Smooth muscle cell (in vitro differentiated cells): ENCODE data around the gene ADAM30. TPM values are rescaled to one million over a fixed set of nuclear protein-coding genes. Genes with fewer than 3 reads are reported as not detected.

Source experiments
- DNase-seq: peaks from one replicate; lab custom pipeline; 2025; ENCODE audit not compliant: unreplicated experiment; lab: John Stamatoyannopoulos, UW
- H2AFZ ChIP-seq: fragments of 200-600 bp; sonication (generic); 2 replicates; pipeline ENCODE4 v1.6.0; 2016; ENCODE audit warnings: antibody characterized with exemption, low read depth, mild to moderate bottlenecking
- H3F3A ChIP-seq: fragments of 200-600 bp; sonication (generic); 2 replicates; pipeline ENCODE4 v1.6.0; 2017; ENCODE audit warnings: antibody characterized with exemption, low read depth
- H3K27ac ChIP-seq: fragments of 200-600 bp; sonication (generic); 2 replicates; pipeline ENCODE4 v1.5.1; 2016; ENCODE audit warnings: low read depth, mild to moderate bottlenecking
- H3K27me3 ChIP-seq: fragments of 200-600 bp; sonication (generic); 2 replicates; pipeline ENCODE4 v1.6.1; 2016; ENCODE audit warnings: low read depth, mild to moderate bottlenecking
- H3K36me3 ChIP-seq: fragments of 200-600 bp; sonication (generic); 2 replicates; pipeline ENCODE4 v1.5.1; 2016; ENCODE audit warnings: low read depth
- H3K4me1 ChIP-seq: fragments of 200-600 bp; sonication (generic); 2 replicates; pipeline ENCODE4 v1.5.1; 2016; ENCODE audit warnings: low read depth
- H3K4me2 ChIP-seq: fragments of 200-600 bp; sonication (generic); 2 replicates; pipeline ENCODE4 v1.6.0; 2016; ENCODE audit warnings: mild to moderate bottlenecking
- H3K4me3 ChIP-seq: fragments of 200-600 bp; sonication (generic); 2 replicates; pipeline ENCODE4 v1.5.1; 2016; ENCODE audit warnings: mild to moderate bottlenecking
- H3K79me2 ChIP-seq: fragments of 200-600 bp; sonication (generic); 2 replicates; pipeline ENCODE4 v1.6.0; 2016; ENCODE audit warnings: low read depth, mild to moderate bottlenecking
- H3K9ac ChIP-seq: fragments of 200-600 bp; sonication (generic); 2 replicates; pipeline ENCODE4 v1.6.0; 2016; ENCODE audit warnings: low read depth
- H3K9me3 ChIP-seq: fragments of 200-600 bp; sonication (generic); replicated peaks from 2 replicates; pipeline ENCODE4 v1.5.1; 2016; ENCODE audit warnings: low read depth
- H4K20me1 ChIP-seq: fragments of 200-600 bp; sonication (generic); 2 replicates; pipeline ENCODE4 v1.6.0; 2016; ENCODE audit warnings: low read depth
- WGBS: methylation state at CpG from one replicate; pipeline ENCODE4 v1.1.7; 2016; ENCODE audit warnings: low lambda C conversion rate; 5-methylcytosine and 5-hydroxymethylcytosine counted together
- polyA plus RNA-seq: library from polyadenylated mRNA; unstranded; fragments of >200 nt; fragmentation: Nextera tagmentation; extraction: Ambion mirVana; gene quantifications from 2 replicates; pipeline ENCODE4 v1.2.1, GENCODE V29; 2016
- total RNA-seq: library from RNA; depleted of rRNA; stranded (reverse); fragments of >200 nt; gene quantifications from 2 replicates; pipeline ENCODE4 v1.2.3, GENCODE V29; 2014
- TF ChIP-seq, protein P1 (sequence below): fragments of 200-600 bp; sonication (generic); IDR thresholded peaks from 2 replicates; pipeline ENCODE4 v1.5.1; 2017; ENCODE audit warnings: borderline replicate concordance, mild to moderate bottlenecking, antibody characterized with exemption; ENCODE audit not compliant: insufficient read depth, poor library complexity, severe bottlenecking

The ADAM30 gene
- total and polyA plus RNA-seq, 2 experiments from 2014 or later, result not detected

GRCh38 chr1:119908661-119909060 lies 12.3 kb upstream of the ADAM30 start:
- H4K20me1 ChIP-seq, result peaks cover 4% of the 10 kb centered on the region
- no peaks in the 10 kb centered on the region for H3K79me2 ChIP-seq
- H3K4me3 ChIP-seq, result no peak overlapping the region
- 93% methylated on average over 3 of the region's 3 CpGs for WGBS
- H3K27me3 ChIP-seq, result no peaks in the 10 kb centered on the region
- no peak overlapping the region for H3K4me2 ChIP-seq
- H3K36me3 ChIP-seq, result no peaks in the 10 kb centered on the region
- no peak overlapping the region for H2AFZ ChIP-seq
- no peak for DNase-seq
- no peaks in the 10 kb centered on the region for H3F3A ChIP-seq
- no peaks in the 10 kb centered on the region for H3K9me3 ChIP-seq
- no peak overlapping the region for H3K9ac ChIP-seq
- no peak overlapping the region for H3K27ac ChIP-seq
- H3K4me1 ChIP-seq, result no peaks in the 10 kb centered on the region
- TF ChIP-seq, protein P1, sequence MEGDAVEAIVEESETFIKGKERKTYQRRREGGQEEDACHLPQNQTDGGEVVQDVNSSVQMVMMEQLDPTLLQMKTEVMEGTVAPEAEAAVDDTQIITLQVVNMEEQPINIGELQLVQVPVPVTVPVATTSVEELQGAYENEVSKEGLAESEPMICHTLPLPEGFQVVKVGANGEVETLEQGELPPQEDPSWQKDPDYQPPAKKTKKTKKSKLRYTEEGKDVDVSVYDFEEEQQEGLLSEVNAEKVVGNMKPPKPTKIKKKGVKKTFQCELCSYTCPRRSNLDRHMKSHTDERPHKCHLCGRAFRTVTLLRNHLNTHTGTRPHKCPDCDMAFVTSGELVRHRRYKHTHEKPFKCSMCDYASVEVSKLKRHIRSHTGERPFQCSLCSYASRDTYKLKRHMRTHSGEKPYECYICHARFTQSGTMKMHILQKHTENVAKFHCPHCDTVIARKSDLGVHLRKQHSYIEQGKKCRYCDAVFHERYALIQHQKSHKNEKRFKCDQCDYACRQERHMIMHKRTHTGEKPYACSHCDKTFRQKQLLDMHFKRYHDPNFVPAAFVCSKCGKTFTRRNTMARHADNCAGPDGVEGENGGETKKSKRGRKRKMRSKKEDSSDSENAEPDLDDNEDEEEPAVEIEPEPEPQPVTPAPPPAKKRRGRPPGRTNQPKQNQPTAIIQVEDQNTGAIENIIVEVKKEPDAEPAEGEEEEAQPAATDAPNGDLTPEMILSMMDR, result no peak

- H3K4me1 ChIP-seq, result no peaks in the 10 kb centered on the region
- DNase-seq, result no peak
- H2AFZ ChIP-seq, result no peak overlapping the region
- H3K4me2 ChIP-seq, result no peak overlapping the region
- H4K20me1 ChIP-seq, result no peaks in the 10 kb centered on the region
- no peaks in the 10 kb centered on the region for H3K79me2 ChIP-seq
- H3K9ac ChIP-seq, result no peak overlapping the region
- no peaks in the 10 kb centered on the region for H3K36me3 ChIP-seq
- H3F3A ChIP-seq, result no peaks in the 10 kb centered on the region
- no peaks in the 10 kb centered on the region for H3K9me3 ChIP-seq
- H3K27me3 ChIP-seq, result no peaks in the 10 kb centered on the region
- TF ChIP-seq, protein P1, result no peak
- H3K27ac ChIP-seq, result no peak overlapping the region
- H3K4me3 ChIP-seq, result no peak overlapping the region
- 96% methylated on average over 4 of the region's 4 CpGs for WGBS
Observed at GRCh38 chr1:119906927-119907652, 10.8 kb upstream of the ADAM30 start.

DNA sequence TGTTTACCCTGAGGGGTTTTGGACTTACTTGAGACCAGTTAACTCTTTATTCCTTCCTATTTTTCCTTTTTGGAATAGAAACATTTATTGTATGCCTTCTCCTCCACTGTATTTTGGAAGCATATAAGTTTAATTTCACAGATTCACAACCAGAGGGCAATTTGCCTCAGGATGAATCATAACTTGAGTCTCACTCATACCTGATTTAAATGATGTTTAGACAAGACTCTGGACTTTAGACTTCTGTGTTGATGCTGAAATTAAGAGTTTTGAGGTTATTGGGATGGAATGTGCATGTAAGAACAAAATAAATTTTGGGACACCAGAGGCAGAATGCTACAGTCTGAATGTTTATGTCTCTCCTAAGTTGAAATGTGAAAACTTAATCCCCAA lies 7.1 kb upstream of the ADAM30 start:
- H3K27me3 ChIP-seq, result peaks cover 9% of the 10 kb centered on the region
- no peaks in the 10 kb centered on the region for H3K4me1 ChIP-seq
- H3K4me3 ChIP-seq, result no peak overlapping the region
- DNase-seq, result no peak
- no peaks in the 10 kb centered on the region for H4K20me1 ChIP-seq
- TF ChIP-seq, protein P1, result no peak
- H3K9ac ChIP-seq, result no peak overlapping the region
- H3K36me3 ChIP-seq, result no peaks in the 10 kb centered on the region
- H2AFZ ChIP-seq, result no peak overlapping the region
- H3K9me3 ChIP-seq, result no peaks in the 10 kb centered on the region
- no peaks in the 10 kb centered on the region for H3F3A ChIP-seq
- H3K27ac ChIP-seq, result no peak overlapping the region
- H3K4me2 ChIP-seq, result no peak overlapping the region
- H3K79me2 ChIP-seq, result no peaks in the 10 kb centered on the region
